Myometrial cell (primary cell): ENCODE measurements around the gene FRMD8. TPM values are rescaled to one million over a fixed set of nuclear protein-coding genes. Genes with fewer than 3 reads are reported as not detected.

Experiments
- total RNA-seq: library from RNA; depleted of rRNA; stranded (reverse); fragments of >200 nt; gene quantifications from 2 replicates; pipeline ENCODE4 v1.2.3, GENCODE V29; 2015

FRMD8 gene
- 22.9 and 32.3 TPM in 2 replicates for total RNA-seq

DNA sequence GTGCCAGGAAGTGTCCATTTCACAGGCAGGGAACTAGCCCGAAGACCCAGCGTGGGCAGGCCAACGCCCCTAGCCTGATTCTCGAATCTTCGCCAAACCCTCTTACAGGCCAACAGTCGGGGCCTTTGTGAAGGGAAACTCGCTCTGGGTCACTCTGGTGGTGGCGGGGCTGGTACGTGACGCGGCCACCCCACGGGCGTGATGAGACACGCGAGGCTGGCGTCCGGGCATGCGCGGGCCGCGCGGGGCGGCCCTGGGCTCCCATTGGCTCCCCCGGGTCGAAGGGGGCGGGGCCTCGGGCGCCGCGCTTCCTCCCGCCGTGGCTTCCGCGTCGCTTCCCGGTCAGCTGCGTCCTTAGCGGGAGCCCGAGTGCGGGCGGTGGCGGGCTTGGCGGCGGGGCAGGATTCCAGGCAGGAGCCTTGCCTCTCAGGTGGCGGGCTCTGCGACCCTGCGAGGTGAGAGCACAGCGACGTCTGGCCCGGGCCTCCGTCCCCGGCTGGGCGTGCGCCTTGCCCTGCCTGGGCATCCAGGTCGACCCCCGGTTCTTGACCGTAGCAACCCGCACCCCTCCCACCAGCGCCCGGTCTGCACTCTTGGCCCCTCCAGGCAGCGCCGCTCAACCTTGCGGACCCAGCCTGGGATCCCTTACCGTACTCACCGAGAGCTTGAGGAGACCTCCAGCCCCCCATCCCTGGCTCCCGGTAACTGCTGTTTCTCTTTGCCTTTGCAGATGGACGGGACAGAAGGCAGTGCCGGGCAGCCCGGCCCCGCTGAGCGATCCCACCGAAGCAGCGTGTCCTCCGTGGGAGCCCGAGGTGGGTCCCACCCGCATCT lies at the start of gene FRMD8:
TSS of gene FRMD8 (plus strand) at position 331 of the 834 bp plus-strand sequence. CDS start at position 731, 400 bp downstream.

GRCh38 chr11:65354265-65355012 lies 32.0 kb upstream of the FRMD8 start, which contains the start of gene TIGD3:
Gene TIGD3 (plus strand): TSS chr11:65354751. CDS start chr11:65355809, 1,058 bp downstream.

GRCh38 chr11:65382033-65382803 lies 4.2 kb upstream of the FRMD8 start, which contains the start of gene SLC25A45:
Gene SLC25A45 (minus strand): TSS chr11:65382646. CDS start chr11:65381951, 695 bp downstream.

GRCh38 chr11:65422633-65423515 lies 36.4 kb downstream of the FRMD8 start, which contains the start of gene NEAT1:
Gene NEAT1 (plus strand): TSS chr11:65422798.

Other genes starting within 250 kb of the FRMD8 start
- not detected in 2 replicates for gene SPDYC, start 216.4 kb upstream of the FRMD8 start, total RNA-seq
- gene CAPN1, start 204.7 kb upstream of the FRMD8 start, total RNA-seq = 216 and 233 TPM in 2 replicates
- gene POLA2, start 124.7 kb upstream of the FRMD8 start, total RNA-seq = 19.5 and 21.0 TPM in 2 replicates
- 32.4 and 33.4 TPM in 2 replicates for gene CDC42EP2, start 71.8 kb upstream of the FRMD8 start, total RNA-seq
- gene DPF2, start 52.8 kb upstream of the FRMD8 start, total RNA-seq = 42.2 and 51.0 TPM in 2 replicates
- gene TIGD3, start 31.9 kb upstream of the FRMD8 start, total RNA-seq = not detected in 2 replicates
- gene SLC25A45, start 4.0 kb upstream of the FRMD8 start, total RNA-seq = under 0.01 and 1.1 TPM in 2 replicates
- gene NEAT1, start 36.2 kb downstream of the FRMD8 start, total RNA-seq = 9.2 and 10.8 TPM in 2 replicates
- 582 and 817 TPM in 2 replicates for gene MALAT1, start 112.4 kb downstream of the FRMD8 start, total RNA-seq
- 142 and 159 TPM in 2 replicates for gene SCYL1, start 138.4 kb downstream of the FRMD8 start, total RNA-seq
- 58.7 and 68.9 TPM in 2 replicates for gene LTBP3, start 171.7 kb downstream of the FRMD8 start, total RNA-seq
- 72.9 and 80.5 TPM in 2 replicates for gene ZNRD2, start 183.8 kb downstream of the FRMD8 start, total RNA-seq
- 30.1 and 33.7 TPM in 2 replicates for gene FAM89B, start 185.9 kb downstream of the FRMD8 start, total RNA-seq
- 60.0 and 65.9 TPM in 2 replicates for gene EHBP1L1, start 189.4 kb downstream of the FRMD8 start, total RNA-seq
- gene KCNK7, start 209.2 kb downstream of the FRMD8 start, total RNA-seq = not detected in 2 replicates
- 32.8 and 44.4 TPM in 2 replicates for gene MAP3K11, start 227.6 kb downstream of the FRMD8 start, total RNA-seq
- 33.3 and 36.0 TPM in 2 replicates for gene PCNX3, start 229.1 kb downstream of the FRMD8 start, total RNA-seq